Smooth muscle cell of the pulmonary artery (primary cell): Measurements from ENCODE around the gene ZCCHC18. TPM values are rescaled to one million over a fixed set of nuclear protein-coding genes. Genes with fewer than 3 reads are reported as not detected.

Experiments
- total RNA-seq: library from RNA; depleted of rRNA; stranded (reverse); fragments of >200 nt; gene quantifications from 2 replicates; pipeline ENCODE4 v1.2.3, GENCODE V29; 2014

Gene ZCCHC18
- 0.52 and 1.7 TPM in 2 replicates for total RNA-seq

GRCh38 chrX:104112326-104112951 lies at the start of gene ZCCHC18:
Gene ZCCHC18, plus strand, starts transcription at chrX:104112523. Its CDS starts 1,589 bp downstream, at chrX:104114112.

GRCh38 chrX:104075778-104076445 lies 36.4 kb upstream of the ZCCHC18 start, which contains the start of gene TMSB15C:
Gene TMSB15C, minus strand, starts transcription at chrX:104076236.

DNA sequence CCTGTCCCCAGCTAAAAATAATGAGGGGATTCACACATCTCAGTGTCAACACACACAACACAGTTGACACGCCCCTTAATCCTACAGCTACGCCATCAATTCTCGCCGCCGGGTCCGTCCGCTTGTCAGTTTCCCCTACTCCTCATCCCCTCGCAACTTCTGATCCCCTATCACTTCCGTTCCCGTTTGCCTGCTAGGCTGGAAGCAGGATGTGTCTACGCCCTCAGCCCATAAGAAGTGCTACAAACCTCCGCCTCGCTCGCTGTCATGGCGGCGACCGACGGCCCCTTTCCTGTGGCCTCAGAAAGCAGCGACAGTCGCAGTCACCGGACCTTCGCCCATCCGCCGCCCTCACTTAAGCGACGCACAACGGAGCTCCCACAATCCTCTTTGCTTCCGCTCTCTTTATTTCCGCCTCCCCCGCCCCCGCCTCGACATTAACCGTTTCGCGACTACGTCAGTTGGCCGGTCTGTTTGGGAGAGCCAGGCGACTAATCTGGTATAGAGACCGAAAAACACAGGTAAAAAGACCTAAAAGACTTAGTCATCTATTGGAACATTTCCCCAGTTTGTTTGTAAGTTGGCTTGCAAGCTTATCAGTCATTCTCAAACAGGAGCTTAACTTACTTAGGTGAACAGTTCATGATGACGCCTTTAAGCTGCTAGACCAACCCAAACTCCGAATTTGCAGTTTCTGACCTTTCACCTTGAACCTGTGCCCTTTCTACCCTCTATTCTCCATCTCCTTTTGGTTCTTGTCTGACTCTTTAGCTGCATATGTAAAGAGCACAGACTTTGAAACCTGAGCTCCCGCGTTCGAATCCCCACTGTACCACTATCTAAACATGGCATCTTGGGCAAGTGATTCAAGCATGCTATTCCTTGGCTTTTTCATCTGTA lies 44.6 kb downstream of the ZCCHC18 start, which contains the start of gene SLC25A53:
TSS of gene SLC25A53 (minus strand) at position 380 of the 900 bp plus-strand sequence. CDS start 51,752 bp downstream, outside the sequence.

Other genes with a start within 250 kb of the ZCCHC18 start
- 1.3 and 1.5 TPM in 2 replicates for gene TMSB15B, start 149.9 kb upstream of the ZCCHC18 start, total RNA-seq
- gene H2BW1, start 98.8 kb upstream of the ZCCHC18 start, total RNA-seq: not detected in 2 replicates
- gene H2BW2, start 72.6 kb upstream of the ZCCHC18 start, total RNA-seq: not detected in 2 replicates
- gene TMSB15C, start 36.3 kb upstream of the ZCCHC18 start, total RNA-seq: 1.3 and 1.7 TPM in 2 replicates
- gene SLC25A53, start 44.5 kb downstream of the ZCCHC18 start, total RNA-seq: 12.6 and 16.4 TPM in 2 replicates
- 19.5 and 22.0 TPM in 2 replicates for gene FAM199X, start 53.9 kb downstream of the ZCCHC18 start, total RNA-seq
- gene ESX1, start 142.4 kb downstream of the ZCCHC18 start, total RNA-seq: not detected in 2 replicates